Lung (tissue), 12 donors: ENCODE results near the gene GFPT2. TPM values are rescaled to one million over a fixed set of nuclear protein-coding genes. Genes with fewer than 3 reads are reported as not detected.

Experiments
- ATAC-seq: fragments of 200-7000 bp; cut with Tn5 transposase; one replicate; pipeline ENCODE4 v1.9.1; 2020; ENCODE audit warnings: moderate number of reproducible peaks; ENCODE audit not compliant: insufficient read depth, low FRiP score
- DNase-seq, 3 donors: peaks; one replicate each; pipeline ENCODE4 v3.0.0-alpha.2; 2013 to 2017
- H3K27ac ChIP-seq, 2 donors: one replicate each; pipeline ENCODE4 v1.5.1; 2013; ENCODE audit warnings: mild to moderate bottlenecking in 2 of 2, moderate library complexity in 2 of 2, control low read depth in 1 of 2, inconsistent platforms in 1 of 2, low read depth in 1 of 2, low read length in 1 of 2
- H3K27me3 ChIP-seq, 3 donors: one replicate each; pipeline ENCODE4 v1.5.1; 2013; ENCODE audit warnings: low read length in 2 of 3; ENCODE audit not compliant: control insufficient read depth in 3 of 3, insufficient read depth in 3 of 3
- H3K36me3 ChIP-seq, 4 donors: one replicate each; pipeline ENCODE4 v1.5.1; 2013; ENCODE audit warnings: low read length in 4 of 4, mild to moderate bottlenecking in 1 of 4, moderate library complexity in 1 of 4; ENCODE audit not compliant: control insufficient read depth in 4 of 4, insufficient read depth in 4 of 4
- H3K4me1 ChIP-seq, 5 donors: one replicate each; pipeline ENCODE4 v1.5.1; 2013; ENCODE audit warnings: low read length in 5 of 5, mild to moderate bottlenecking in 2 of 5, moderate library complexity in 1 of 5; ENCODE audit not compliant: control insufficient read depth in 5 of 5, insufficient read depth in 5 of 5
- H3K4me3 ChIP-seq: one replicate; pipeline ENCODE4 v1.5.1; 2013; ENCODE audit warnings: mild to moderate bottlenecking, control low read depth, moderate library complexity
- H3K9ac ChIP-seq, 2 donors: one replicate each; pipeline ENCODE4 v1.5.1; 2013; ENCODE audit warnings: low read length in 2 of 2, control low read depth in 1 of 2; ENCODE audit not compliant: insufficient read depth in 1 of 2
- H3K9me3 ChIP-seq, 4 donors: one replicate each; pipeline ENCODE4 v1.5.1; 2013; ENCODE audit warnings: low read length in 3 of 4, mild to moderate bottlenecking in 1 of 4, moderate library complexity in 1 of 4; ENCODE audit not compliant: control insufficient read depth in 4 of 4, insufficient read depth in 3 of 4
- CTCF ChIP-seq: IDR thresholded peaks from 2 replicates; pipeline ENCODE4 v1.5.1; 2012; ENCODE audit warnings: mild to moderate bottlenecking; ENCODE audit errors: control extremely low read depth, extremely low read depth
- WGBS, 2 donors: extraction: QIAGEN DNeasy Blood & Tissue Kit; methylation state at CpG; one replicate each; pipeline ENCODE4 v1.1.7; 2013; 5-methylcytosine and 5-hydroxymethylcytosine counted together
- polyA plus RNA-seq, 2 donors: library from polyadenylated mRNA; stranded (reverse); fragments of 200-250 nt; gene quantifications; one replicate each; pipeline ENCODE4 v1.2.1, GENCODE V29; 2013
- total RNA-seq, 2 donors: library from RNA; depleted of rRNA in 1 of 2; stranded (reverse); fragments of >200 nt in 1 of 2; gene quantifications; one replicate each; pipeline ENCODE4 v1.2.1, GENCODE V29; 2014 to 2021
- donor health status: control.
- donor health status: control.
- donor health status: Bipolar disorder and iron deficiency.
- donor health status: healthy.
- donor health status: DM: yes; HTN: yes; CAD: no.

GFPT2 gene
- total and polyA plus RNA-seq, 4 donors: 11.1 to 26.6 (median 17.3) TPM

DNA sequence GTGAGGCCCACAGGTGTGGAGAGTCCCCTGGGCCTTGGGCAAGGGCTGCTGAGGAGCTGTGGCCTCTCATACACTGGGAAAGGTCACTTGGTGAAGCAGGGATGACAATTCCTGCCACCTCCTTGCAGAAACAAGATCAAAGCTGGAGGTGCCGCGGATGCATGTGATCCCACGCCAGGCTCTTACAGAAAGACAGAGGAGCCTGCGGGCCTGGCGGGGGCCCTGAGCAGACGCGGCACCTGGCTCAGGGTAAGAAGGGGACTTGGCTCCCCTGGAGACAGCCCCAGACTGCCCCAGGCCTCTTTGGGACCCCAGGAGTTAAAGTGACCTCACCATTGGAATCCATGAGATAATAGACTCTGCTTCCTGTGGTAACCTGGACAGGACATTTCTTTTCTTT, 4.8 kb downstream of the GFPT2 start:
- DNase-seq (no peak), ATAC-seq (no peak)
- H3K36me3 ChIP-seq: no peaks in the 10 kb centered on the region
- no peak overlapping the region for H3K9ac ChIP-seq
- TF ChIP-seq CTCF: no peak
- H3K27me3 ChIP-seq: peaks cover 0 to 4% (median 0%) of the 10 kb centered on the region in 3 donors
- H3K4me1 ChIP-seq: peaks cover 0 to 19% (median 11%) of the 10 kb centered on the region in 5 donors
- 92% methylated on average over 7 of the region's 7 CpGs for WGBS, 2 donors
- H3K4me3 ChIP-seq: no peak overlapping the region
- no peaks in the 10 kb centered on the region for H3K9me3 ChIP-seq
- H3K27ac ChIP-seq: no peak overlapping the region

DNA sequence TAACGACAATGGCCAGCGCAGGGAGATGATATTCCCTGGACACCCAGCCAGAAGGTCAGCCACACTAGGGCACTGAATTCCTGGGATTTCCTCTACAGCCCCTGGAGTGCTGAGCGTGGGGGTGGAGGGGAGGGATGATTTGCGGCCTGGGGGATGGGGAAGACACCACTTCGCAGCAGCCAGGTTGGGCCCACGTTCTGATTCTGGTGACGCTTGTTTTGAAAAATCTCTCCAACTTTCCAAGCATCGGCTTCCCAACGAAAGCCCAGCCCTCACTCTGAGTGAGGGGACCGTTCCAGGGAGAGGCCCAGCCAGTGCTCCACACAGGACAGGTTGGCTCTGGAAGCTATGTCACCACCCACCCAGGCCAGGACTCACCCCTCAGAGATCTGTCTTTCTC, 5.4 kb downstream of the GFPT2 start:
- Histone ChIP-seq H3K4me3 (no peak overlapping the region), H3K27ac (no peak overlapping the region), H3K9ac (no peak overlapping the region), H3K4me1 (peaks cover 0 to 25% (median 8%) of the 10 kb centered on the region in 5 donors), H3K36me3 (no peaks in the 10 kb centered on the region), H3K27me3 (peaks cover 0 to 4% (median 0%) of the 10 kb centered on the region in 3 donors), H3K9me3 (no peaks in the 10 kb centered on the region)
- ATAC-seq (no peak), DNase-seq (no peak)
- WGBS, 2 donors: 83 to 92% methylated on average over 10 of the region's 10 CpGs
- TF ChIP-seq CTCF: no peak

DNA sequence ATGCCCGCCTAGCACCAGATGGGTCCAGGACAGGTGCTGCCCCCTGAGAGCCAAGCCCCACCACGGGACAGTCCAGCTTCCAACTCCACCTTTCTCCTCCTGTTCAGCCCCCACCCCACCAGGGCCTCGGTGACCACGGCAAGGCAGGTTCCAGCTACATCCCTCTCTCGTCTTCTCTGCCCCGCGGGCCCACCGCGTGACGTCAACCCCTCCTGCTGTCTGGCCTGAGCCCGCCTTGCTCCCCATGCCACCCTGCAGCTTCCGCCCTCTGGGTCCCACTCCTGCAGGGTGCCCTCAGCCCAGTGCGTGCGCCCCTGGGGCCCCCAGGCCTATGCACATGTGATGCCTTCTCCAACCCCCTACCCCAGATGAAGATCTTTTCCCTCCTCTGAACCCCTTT, 6.8 kb downstream of the GFPT2 start:
- WGBS, 2 donors: 94 to 95% methylated on average over 14 of the region's 14 CpGs
- no peak overlapping the region for H3K9ac ChIP-seq
- no peak overlapping the region for H3K4me3 ChIP-seq

More for the DNA sequence above, 6.8 kb downstream of the GFPT2 start:
- no peak for TF ChIP-seq CTCF
- no peak for DNase-seq
- no peaks in the 10 kb centered on the region for H3K27me3 ChIP-seq
- peaks cover 0 to 18% (median 8%) of the 10 kb centered on the region in 5 donors for H3K4me1 ChIP-seq
- H3K27ac ChIP-seq: no peak overlapping the region
- no peaks in the 10 kb centered on the region for H3K36me3 ChIP-seq
- no peak for ATAC-seq
- H3K9me3 ChIP-seq: no peaks in the 10 kb centered on the region
